Suppressor macrophage treated with lipopolysaccharide for 4 hours (primary cell): ENCODE results near the gene TMEM117.

ENCODE experiments used
- DNase-seq: peaks from one replicate; pipeline ENCODE4 v3.0.0-alpha.2; 2020

TMEM117 gene

DNA sequence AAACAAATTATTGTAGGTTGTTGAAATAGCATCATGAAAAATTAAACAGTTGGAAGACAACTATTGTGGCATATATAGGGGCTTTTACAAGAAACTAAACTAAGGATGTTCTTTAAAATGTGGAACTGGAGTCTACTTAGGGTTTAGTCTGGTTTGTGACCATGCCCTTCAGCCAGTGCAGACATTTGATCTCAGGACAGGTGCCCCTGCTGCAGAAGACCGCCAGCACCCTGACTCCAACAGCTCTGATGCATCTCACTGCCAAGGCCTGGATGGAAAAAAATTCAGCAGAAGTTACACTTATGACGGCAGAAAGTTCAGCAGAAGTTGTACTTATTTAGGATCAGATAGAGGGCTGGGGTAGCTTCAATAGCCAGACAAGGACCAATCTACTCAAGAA, 51.5 kb downstream of the TMEM117 start:
- no peak for DNase-seq

DNA sequence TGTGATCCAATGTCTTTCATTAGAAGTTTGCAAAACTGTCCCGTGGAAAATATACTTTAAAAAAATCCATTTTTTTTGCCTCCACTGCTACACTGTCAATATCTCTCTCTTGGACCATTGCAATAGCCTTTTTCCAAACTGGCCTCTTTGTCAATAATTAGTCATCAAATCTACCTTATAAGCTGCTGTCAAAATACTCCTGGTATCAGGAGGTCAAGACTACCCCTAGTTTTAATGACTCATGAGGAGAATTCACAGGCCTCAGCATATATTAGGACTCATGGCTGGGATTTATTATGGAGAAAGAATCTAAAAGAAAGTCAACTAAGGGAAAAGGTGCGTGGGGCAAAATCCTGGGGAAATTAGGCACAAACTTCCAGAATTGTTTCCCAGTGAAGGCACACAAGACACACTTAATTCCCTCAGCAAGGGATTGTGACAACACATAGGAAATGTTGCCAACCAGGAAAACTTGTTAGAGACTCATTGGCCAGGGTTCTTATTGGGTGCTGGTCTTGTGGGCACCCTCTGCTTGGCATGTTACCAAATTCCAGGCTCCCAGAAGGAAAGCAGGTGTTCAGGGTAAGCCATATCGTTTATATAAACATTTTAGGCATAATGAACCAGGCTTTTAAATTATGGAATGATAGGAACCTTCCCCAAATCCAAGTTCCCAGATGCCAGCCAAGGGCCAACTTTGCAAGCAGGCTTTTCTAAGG, 56.1 kb downstream of the TMEM117 start:
- no peak for DNase-seq

DNA sequence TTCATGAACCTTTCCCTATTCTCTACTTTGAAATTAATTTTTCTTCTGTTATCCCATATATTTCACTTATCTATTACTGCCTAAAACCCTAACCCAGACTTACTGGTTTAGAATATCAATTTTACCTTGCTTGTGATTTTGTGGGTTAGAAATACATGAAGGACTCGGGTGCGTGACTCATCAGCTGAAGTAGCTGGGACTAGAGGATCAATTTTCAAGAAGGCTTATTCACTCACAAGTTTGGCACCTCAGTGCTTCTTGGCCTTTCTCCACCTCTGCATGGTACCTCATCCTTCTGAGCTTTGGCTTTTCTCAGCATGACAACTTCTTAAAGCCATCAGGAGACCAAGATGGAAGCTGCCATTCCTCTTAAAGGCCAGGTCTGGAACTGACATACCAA, 57.8 kb downstream of the TMEM117 start:
- no peak for DNase-seq

GRCh38 chr12:43895580-43896206, 59.8 kb downstream of the TMEM117 start:
- no peak for DNase-seq

DNA sequence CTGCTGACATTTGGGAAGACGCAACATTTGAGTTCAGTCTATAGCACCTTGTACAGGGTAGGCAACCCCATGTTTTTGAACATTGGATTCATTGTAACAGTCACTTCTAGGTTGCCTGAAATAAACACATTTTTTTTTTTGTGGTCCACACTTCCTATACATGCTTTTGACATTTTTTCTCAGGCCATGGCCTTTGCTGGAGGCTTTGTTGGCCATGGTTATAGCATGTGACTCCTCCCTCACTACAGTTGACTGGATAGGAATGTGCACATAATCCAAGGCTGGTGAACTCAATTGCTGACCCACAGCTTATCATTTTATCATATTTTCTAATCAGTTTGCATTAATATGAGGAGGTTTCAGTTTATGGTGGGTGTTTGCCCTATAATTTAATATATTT, 60.6 kb downstream of the TMEM117 start:
- no peak for DNase-seq

DNA sequence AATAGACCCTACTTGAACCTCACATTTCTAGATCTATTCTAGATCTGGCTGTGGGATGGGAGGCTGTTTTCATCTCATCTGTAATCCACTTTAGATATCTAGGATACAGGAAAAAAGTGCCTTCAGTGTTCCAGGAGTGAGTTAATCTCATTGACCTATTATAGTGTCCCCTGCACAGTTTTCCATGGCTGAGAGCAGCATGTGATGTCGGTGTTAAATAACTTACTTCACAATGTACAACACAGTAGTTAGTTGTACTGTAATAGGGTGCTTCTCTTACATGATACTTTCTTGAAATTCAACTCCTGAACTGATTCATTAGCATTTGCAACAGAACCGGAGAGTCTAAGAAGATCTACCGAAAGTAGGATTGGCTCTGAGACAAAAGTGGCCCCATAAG, 62.6 kb downstream of the TMEM117 start:
- DNase-seq = no peak

DNA sequence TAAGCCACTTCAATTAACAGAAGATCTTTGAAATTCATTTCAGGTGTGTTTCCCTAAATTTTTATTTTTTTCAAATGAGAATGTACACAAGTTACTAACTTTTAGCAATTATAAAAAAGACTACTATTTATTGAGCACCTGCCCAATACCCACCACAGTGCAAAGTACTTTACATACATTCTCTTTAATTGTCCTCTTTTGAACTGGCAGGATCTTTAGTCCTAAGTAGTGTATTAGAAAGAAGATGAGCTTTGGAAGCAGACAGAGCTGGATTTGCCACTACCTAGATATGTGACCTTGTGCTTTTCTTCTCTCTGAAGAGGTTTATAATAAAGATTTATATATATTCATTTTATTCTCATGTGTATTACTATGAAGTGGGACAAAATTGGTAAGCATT, 63.7 kb downstream of the TMEM117 start:
- no peak for DNase-seq

DNA sequence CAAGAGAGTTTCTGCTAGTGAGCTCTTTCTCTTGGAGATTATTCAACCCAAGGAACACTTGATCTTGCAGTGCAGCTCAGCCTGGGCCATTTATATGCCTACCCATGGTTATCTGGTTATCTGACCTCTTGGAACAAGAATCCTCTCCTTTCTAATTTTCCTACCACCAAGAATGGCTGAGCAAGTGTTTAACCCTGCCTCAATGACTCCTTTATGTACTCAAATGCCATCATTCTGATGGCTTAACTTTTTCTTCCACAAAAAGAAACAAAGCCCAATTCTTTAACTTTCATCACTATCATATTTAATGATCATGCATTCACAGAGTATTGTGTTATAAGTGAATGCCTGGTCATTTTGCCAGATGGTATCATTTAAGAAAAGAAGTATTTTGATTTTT, 67.8 kb downstream of the TMEM117 start:
- DNase-seq = no peak

DNA sequence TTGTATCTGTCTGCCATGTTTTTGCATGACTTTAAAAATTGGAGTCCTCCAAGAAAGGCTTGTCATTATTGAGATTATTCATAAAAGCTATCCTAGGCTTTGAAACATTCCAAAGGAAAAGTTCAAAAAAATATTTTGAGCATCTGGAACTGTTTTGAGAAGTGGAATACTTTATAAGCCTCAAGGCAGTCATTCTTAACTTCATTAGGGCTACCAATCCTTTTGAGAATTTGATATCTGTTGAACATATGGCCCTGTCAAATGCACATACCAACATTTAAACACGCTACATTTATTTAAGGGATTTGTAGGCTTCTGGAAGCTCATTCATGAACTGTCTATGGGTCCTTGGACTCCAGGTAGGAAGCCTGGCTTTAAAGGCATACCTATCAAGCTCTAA, 77.0 kb downstream of the TMEM117 start:
- DNase-seq = no peak

GRCh38 chr12:43914391-43914790, 78.5 kb downstream of the TMEM117 start:
- no peak for DNase-seq

DNA sequence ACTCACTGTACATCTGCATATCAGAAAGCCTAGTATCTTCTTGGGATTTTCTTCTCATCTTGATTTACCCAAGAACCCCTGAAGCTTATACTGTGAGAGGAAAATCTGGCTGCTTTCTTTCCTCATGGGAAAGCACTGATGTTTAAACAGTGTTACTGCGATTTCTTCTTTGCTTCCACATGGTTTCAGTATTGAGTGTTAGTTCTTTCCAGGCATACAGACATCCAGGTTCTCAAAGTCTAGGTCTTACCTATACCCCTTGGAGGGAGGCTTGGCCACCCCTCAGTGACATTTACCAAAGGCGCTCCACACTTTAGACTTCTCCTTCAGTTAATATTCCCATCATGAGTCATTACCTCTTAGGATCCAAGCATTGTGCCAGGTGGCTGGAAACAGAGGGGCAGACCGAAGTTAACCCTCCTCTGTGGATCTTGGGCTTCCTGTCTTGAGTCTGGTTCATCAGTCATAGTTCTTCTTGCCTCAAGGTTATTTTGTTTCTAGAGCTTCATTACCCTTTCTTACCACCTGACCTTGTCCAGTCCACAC, 79.1 kb downstream of the TMEM117 start:
- no peak for DNase-seq

GRCh38 chr12:43917896-43918295, 82.0 kb downstream of the TMEM117 start:
- no peak for DNase-seq

DNA sequence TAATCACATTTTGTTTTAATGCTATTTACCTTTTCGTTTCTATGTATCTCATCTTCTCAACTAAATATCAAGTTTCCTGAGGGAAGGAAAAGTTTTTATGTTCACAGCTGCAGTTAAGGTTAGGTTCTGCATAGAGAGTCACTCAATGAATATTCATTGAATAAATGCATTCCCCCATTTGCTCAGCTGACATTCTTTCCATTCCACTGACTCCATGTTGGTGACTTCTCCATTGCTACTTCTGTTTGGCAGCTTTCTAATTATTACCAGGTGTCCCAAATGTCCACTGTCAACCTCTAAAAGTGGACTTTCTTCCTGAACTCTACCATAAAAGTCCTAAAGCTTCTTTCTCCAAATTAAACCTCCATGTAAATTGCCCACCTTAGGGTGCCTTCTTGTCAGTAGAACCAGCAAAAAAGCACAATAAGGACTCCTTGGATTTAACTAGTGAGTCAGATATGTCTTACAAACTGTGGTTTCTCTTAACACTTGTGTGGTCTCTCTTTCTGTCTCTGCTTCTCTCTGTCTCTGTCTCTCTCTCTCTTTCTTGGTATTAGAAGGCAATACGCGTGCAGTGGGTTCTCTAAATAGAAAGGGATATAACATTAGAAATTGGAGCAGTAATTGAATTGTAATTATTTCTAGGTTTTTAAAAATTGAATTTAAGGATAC, 85.9 kb downstream of the TMEM117 start:
- no peak for DNase-seq

- no peak for DNase-seq
Observed at GRCh38 chr12:43930032-43930431, 94.2 kb downstream of the TMEM117 start.

DNA sequence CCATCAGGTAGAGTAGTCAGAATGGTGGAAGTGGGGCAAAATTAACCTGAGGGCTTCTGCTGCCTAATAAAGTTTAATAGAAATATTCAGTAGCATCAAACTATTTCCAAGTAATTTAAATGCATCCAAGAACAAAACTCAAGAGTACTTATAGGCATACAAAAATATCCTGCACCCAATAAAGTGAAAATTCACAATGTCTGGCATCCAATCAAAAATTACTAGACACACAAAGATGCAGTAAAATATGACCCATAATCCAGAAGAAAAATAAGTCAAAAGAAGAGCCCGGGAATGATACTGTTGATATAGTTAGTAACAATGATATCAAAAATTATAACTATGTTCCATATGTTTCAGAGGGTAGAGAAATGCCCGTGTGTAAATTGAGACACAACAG, 95.3 kb downstream of the TMEM117 start:
- no peak for DNase-seq

- no peak for DNase-seq
Observed at GRCh38 chr12:43935581-43935980, 99.7 kb downstream of the TMEM117 start.

DNA sequence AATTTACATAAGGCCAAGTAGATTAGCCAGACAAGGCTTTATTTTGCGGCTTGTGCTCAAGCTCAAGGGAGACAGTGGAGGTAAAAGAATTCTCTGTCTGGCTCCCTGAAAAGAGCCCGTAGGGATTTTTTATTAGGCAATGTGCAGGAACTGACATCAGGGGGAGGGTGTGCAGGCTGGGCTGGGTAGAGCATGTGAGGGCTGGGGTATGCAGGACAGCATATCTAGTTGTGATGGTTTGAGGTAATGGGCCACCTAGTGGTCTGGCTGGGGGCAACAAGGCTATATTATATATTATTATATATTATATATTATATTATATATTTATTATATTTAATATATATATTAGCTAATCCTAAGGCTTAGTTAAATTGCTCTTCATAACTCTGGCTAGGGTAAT, 102.1 kb downstream of the TMEM117 start:
- peak; percentile 1 for DNase-seq

GRCh38 chr12:43942379-43942778, 106.5 kb downstream of the TMEM117 start:
- no peak for DNase-seq

DNA sequence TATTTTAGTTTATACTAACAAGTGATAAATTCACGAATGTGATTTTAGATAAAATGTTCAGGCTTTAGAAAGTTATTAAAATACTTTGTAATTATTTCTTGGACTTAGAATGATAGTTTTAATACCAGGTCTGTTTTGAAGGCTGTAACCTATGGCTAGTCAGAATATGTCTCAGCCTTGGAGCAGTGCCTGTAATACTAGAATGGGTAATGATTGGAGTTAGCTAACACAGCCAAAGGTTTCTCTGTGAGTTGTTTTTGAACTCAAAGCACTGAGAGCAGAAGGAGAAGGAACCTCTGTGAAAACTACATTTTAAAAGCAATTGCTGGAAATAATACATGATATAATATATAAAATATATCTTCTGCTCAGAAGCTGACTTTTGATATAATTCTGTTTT, 110.1 kb downstream of the TMEM117 start:
- no peak for DNase-seq

DNA sequence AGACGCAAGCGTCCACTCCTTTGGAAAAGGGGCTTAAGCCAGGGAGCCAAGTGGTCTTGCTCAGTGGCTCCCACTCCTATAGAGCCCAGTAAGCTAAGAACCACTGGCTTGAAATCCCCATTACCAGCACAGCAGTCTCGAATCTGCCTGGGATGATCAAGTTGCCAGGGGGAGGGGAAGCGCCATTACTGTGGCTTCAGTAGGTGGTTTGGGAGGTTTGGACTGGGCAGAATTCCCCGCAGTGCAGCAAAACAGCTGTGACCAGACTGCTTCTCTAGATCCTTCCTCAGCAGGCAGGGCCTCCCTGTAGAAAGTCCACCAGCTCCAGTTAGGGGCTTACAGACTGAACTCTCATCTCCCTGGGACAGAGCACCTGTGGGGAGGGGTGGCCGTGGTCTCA, 115.4 kb downstream of the TMEM117 start:
- no peak for DNase-seq

DNA sequence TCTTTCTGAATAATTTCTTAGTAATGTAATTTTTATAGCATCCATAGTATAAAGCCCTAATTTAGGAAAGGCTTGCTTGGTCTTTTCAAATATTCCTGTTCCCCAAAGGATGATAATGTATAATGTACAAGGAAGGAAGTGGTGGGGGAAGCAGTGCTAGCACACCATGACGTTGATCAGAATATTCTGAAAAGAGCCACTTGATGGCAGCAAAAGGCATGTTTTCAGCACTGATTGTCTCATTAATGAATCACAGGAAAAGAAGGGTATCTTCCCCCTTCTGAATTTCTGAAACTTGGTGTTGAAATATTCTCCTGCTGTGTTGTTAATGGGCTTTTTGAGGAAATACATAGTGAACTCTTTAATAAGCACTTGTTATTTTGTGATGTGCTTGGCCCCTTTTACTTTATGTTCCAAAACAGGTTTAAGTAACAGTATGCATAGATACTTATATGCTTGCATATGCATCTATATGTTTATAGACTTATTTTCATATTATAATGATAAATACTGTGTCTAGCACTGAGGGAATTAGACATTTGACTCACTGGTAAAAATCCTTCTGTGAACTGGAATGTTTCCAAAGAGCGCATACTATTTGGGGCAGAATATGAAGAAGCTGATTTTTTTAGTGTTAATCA, 122.0 kb downstream of the TMEM117 start:
- peak; percentile 71 for DNase-seq

DNA sequence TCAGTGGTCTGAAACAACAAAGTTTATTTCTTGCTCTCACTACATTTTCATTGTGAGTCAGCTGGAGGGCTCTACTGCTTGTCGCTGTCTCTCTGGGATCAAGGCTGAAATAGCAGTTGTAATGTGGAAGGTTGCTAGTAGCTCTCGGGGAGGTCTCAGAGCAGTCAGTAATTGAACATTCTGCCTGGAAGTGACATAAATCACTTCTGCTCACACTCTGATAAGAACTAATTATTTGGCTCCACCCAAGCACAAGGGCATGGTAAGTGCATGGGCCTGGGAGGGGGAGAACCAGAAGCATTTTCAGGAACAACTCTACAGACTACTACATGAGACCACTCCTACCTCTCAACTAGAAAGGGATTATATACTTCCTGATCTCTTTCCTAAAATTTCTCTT, 128.2 kb downstream of the TMEM117 start:
- no peak for DNase-seq

GRCh38 chr12:43964961-43965360, 129.1 kb downstream of the TMEM117 start:
- no peak for DNase-seq

- no peak for DNase-seq
Observed at GRCh38 chr12:43965899-43966298, 130.0 kb downstream of the TMEM117 start.
